ENCODE data around the gene GRIA2.

DNA sequence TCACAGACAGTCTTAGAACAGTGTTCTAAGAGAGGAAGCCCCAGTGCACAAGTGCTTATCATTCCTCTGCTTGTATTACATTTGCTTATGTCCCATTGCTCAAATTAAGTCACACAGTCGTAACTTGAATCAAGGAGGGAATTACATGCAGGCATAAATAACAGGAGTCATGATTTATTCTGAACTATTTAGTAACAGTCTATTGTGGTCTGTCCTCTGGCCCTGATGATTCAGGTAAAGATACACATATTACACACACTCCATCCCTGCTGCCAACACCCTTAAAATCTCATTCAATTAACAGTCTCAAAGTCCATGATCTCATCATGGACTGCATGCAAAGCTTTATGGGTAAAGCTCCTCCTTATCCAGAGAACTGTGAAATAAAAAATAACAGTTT lies 60.1 kb downstream of the GRIA2 start:
- no peak for TF ChIP-seq CTCF (IDR thresholded peaks at IDR 0.05)
- no peak for TF ChIP-seq POLR2A (IDR thresholded peaks at IDR 0.05)
